AG09309 (cell line): ENCODE results near the gene IDH2.

ENCODE experiments used
- DNase-seq: peaks from one replicate; pipeline ENCODE4 v3.0.0-alpha.2; 2010; ENCODE audit warnings: low read depth
- H3K4me3 ChIP-seq: 2 replicates; pipeline ENCODE4 v1.5.1; 2011; ENCODE audit warnings: mild to moderate bottlenecking, low read depth, low read length, moderate library complexity; ENCODE audit not compliant: control insufficient read depth
- TF ChIP-seq, protein P1 (sequence below): IDR thresholded peaks from 2 replicates; pipeline ENCODE4 v1.5.1; 2011; ENCODE audit warnings: mild to moderate bottlenecking, low read depth, low read length, inconsistent platforms; ENCODE audit not compliant: insufficient read depth, control insufficient read depth; ENCODE audit errors: missing control alignments

IDH2 gene

DNA sequence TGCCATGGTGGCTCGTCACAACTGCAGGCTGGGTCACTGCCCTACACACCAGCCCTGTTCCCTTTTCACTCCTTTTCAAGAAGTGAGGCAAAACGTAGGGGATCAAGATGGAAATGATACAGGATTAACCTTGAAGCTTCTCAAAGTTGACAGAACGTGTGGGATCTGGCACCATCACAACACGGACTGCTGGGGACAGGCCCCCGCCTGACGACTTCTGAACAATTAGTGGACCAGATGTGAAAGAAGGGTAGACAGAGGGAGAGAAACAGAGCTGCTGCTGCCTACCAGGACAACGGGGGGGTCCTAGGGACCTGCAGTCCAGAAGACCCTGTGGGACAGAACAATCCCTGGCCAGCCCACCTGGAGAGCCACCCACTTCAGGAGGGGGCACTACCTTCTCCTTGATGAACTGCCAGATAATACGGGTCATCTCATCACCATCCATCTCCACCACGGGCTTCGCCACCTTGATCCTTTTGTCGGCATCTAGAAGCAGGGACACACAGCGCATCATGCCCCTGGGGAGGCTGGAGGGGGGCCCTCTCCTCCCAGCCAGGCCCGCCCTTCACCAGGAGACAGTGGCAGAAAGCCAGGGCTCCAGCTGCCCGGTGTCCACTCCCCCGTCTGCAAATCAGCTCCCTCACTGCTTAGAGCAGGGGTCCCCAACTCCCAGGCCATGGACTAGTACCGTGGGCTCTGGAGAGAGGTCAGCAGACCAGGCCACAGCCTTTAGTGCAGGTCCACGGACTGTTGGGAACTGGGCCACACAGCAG is 10.9 kb downstream of the IDH2 start:
- H3K4me3 ChIP-seq = no peak overlapping the region
- DNase-seq = no peak
- TF ChIP-seq, protein P1, sequence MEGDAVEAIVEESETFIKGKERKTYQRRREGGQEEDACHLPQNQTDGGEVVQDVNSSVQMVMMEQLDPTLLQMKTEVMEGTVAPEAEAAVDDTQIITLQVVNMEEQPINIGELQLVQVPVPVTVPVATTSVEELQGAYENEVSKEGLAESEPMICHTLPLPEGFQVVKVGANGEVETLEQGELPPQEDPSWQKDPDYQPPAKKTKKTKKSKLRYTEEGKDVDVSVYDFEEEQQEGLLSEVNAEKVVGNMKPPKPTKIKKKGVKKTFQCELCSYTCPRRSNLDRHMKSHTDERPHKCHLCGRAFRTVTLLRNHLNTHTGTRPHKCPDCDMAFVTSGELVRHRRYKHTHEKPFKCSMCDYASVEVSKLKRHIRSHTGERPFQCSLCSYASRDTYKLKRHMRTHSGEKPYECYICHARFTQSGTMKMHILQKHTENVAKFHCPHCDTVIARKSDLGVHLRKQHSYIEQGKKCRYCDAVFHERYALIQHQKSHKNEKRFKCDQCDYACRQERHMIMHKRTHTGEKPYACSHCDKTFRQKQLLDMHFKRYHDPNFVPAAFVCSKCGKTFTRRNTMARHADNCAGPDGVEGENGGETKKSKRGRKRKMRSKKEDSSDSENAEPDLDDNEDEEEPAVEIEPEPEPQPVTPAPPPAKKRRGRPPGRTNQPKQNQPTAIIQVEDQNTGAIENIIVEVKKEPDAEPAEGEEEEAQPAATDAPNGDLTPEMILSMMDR = no peak

DNA sequence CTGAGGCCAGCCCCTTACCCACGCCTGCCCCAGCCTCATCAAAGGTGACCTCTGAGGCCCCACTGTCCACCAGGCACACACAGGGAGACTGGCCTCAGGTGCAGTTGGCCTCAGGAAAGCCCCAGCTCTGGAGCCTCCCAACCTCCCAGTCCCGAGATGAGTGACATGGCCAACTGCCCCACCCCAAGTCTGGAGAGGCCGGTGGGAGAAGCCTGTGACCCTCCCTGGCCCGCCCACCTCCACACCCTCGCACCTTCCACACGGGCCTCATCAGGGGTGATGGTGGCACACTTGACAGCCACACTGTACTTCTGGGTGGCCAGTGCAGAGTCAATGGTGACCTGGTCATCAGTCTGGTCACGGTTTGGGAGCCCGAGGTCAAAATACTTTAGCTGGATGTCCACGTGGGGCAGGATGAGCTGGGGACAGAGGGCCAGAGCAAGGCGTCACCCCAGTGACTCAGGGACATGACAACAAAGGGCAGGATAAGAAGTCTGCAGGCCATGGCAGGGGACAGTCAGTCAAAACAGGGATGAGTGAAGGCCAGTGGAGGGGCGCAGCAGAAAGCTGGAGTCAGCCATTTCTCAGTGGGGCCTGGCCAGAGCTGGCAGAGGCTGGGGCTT is 11.9 kb downstream of the IDH2 start:
- TF ChIP-seq, protein P1 = no peak
- no peak for DNase-seq
- no peak overlapping the region for H3K4me3 ChIP-seq

DNA sequence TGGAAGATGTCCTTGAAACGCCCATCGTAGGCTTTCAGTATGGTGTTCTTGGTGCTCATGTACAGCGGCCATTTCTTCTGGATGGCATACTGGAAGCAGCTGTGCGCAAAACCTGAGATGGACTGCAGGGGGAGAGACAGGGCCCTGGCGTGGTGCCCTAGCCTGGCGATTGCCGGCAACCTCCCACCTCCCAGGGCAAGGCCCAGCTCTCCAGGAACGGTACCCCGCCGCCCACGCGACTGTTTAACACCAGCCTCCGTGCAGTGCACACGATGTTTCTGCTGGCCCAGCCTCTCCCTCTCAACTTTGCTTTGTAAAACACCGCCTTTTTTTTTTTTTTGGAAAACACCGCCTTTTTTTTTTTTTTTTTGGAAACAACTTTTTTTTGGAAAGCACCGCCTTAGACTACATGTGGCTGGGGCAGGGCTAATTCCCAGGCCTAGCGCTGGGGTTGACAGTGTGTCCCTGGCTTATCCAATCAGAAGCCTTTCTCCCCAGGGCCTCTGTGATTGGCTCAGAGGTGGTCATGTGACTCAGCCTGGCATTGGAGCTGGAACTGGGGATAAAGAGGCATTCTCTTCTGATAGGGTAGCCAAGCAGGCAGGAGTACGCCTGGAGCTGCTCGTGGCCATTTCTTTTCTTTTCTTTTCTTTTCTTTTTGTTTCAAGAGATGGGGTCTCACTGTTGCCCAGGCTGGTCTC is 14.7 kb downstream of the IDH2 start:
- DNase-seq = no peak
- TF ChIP-seq, protein P1 = peak; percentile 20
- H3K4me3 ChIP-seq = no peak overlapping the region

DNA sequence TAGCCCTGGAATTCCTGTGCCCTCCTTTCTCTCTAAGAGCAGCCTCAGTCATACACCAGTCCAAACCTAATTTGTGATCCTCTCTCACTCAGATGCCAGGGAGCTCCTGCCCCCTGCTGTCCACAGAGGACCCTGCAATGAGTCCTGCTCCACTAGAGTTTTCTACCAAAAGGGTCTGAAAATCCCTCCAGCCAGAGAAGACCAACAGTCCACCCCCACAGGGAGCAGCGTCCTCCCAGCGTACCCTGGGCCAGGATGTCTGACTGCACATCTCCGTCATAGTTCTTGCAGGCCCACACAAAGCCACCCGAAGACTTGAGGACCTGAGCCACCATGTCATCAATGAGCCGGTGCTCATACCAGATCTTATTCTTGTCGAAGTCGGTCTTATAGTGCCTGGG is 15.4 kb downstream of the IDH2 start:
- DNase-seq = no peak
- TF ChIP-seq, protein P1 = peak; percentile 77

DNA sequence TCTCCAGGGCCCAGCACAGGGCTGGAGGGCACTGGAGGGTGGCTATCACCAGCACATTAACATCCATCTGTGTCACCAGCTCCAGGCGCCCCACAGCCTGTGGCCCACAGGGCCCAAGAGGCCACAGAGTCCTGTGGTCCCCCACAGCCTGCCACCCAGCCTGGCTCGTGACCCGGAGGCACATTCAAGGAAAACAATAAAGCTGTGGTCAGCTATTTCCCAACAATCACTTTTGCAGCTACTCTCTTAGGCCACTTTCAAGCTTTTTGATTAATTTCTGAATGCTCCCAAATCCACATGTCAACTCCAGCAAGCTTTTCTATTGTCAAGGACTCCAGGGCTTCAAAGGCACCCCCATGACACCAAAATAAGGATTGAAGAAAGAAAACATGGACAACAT is 16.7 kb downstream of the IDH2 start:
- TF ChIP-seq, protein P1 = no peak
- DNase-seq = no peak
- H3K4me3 ChIP-seq = no peak overlapping the region

More for the DNA sequence above, 15.4 kb downstream of the IDH2 start:
- H3K4me3 ChIP-seq = no peak overlapping the region

DNA sequence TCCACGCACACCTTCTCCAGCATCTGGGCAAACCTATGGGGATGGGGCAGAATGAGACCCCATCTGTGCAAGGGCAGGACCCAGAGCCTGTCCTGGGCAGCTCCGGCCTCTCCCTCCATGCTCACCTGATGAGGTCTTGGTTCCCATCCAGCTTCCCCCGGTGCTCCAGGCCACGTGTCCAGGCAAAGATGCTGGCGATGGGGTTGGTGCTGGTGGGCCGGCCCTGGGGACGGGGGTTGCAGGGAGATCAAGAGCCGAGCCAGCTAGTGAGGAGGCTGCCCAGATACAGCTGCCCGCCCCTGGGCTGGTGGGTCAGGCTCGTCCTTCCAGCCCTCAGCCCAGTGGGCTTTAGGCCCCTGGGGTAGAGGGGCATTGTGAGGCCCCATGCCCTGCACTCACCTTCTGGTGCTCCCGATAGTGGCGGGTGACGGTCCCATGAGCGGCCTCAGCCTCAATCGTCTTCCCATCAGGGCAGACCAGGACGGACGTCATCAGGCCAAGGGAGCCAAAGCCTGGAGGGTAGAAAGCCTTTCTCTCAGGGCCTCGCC is 17.3 kb downstream of the IDH2 start:
- H3K4me3 ChIP-seq = no peak overlapping the region
- no peak for DNase-seq
- TF ChIP-seq, protein P1 = no peak
